KOPT-K1 (cell line): ENCODE results near the gene NHS.

Experiments
- H3K27ac ChIP-seq: fragments of 200-600 bp; sonication (generic); 2 replicates; pipeline ENCODE4 v1.5.1; 2016; ENCODE audit warnings: antibody characterized with exemption, mild to moderate bottlenecking, low read depth, low read length; ENCODE audit not compliant: poor library complexity, severe bottlenecking
- H3K36me3 ChIP-seq: fragments of 200-600 bp; sonication (generic); 2 replicates; pipeline ENCODE4 v1.5.1; 2017; ENCODE audit warnings: antibody characterized with exemption, mild to moderate bottlenecking, low read length, moderate library complexity; ENCODE audit not compliant: insufficient read depth
- H3K9me3 ChIP-seq: fragments of 200-600 bp; sonication (generic); 2 replicates; pipeline ENCODE4 v1.5.1; 2017; ENCODE audit warnings: antibody characterized with exemption, low read length, mild to moderate bottlenecking; ENCODE audit not compliant: insufficient read depth, poor library complexity, severe bottlenecking

Gene NHS

GRCh38 chrX:17669458-17669857 lies 294.5 kb downstream of the NHS start:
- Histone ChIP-seq H3K9me3 (no peaks in the 10 kb centered on the region), H3K27ac (no peak overlapping the region), H3K36me3 (no peaks in the 10 kb centered on the region)

- no peaks in the 10 kb centered on the region for H3K36me3 ChIP-seq
- no peak overlapping the region for H3K27ac ChIP-seq
- H3K9me3 ChIP-seq, result no peaks in the 10 kb centered on the region
These were observed 294.9 kb downstream of the NHS start for GRCh38 chrX:17669891-17670290.

GRCh38 chrX:17670874-17671273 lies 295.9 kb downstream of the NHS start:
- Histone ChIP-seq H3K9me3 (no peaks in the 10 kb centered on the region), H3K36me3 (no peaks in the 10 kb centered on the region), H3K27ac (no peak overlapping the region)

- no peaks in the 10 kb centered on the region for H3K9me3 ChIP-seq
- no peaks in the 10 kb centered on the region for H3K36me3 ChIP-seq
- H3K27ac ChIP-seq, result no peak overlapping the region
These were observed 299.6 kb downstream of the NHS start for GRCh38 chrX:17674601-17675000.

- Histone ChIP-seq H3K9me3 (no peaks in the 10 kb centered on the region), H3K36me3 (no peaks in the 10 kb centered on the region), H3K27ac (no peak overlapping the region)
These were observed 304.3 kb downstream of the NHS start for GRCh38 chrX:17679261-17679660.

- no peaks in the 10 kb centered on the region for H3K9me3 ChIP-seq
- H3K27ac ChIP-seq, result no peak overlapping the region
- H3K36me3 ChIP-seq, result no peaks in the 10 kb centered on the region
These were observed 304.8 kb downstream of the NHS start for GRCh38 chrX:17679820-17680219.

- Histone ChIP-seq H3K36me3 (no peaks in the 10 kb centered on the region), H3K9me3 (no peaks in the 10 kb centered on the region), H3K27ac (no peak overlapping the region)
These were observed 305.9 kb downstream of the NHS start for GRCh38 chrX:17680732-17681413.

- Histone ChIP-seq H3K9me3 (no peaks in the 10 kb centered on the region), H3K36me3 (no peaks in the 10 kb centered on the region), H3K27ac (no peak overlapping the region)
These were observed 307.3 kb downstream of the NHS start for GRCh38 chrX:17682259-17682658.

GRCh38 chrX:17685026-17685425 lies 310.0 kb downstream of the NHS start:
- Histone ChIP-seq H3K27ac (no peak overlapping the region), H3K9me3 (no peaks in the 10 kb centered on the region), H3K36me3 (no peaks in the 10 kb centered on the region)

GRCh38 chrX:17687648-17688047 lies 312.6 kb downstream of the NHS start:
- no peak overlapping the region for H3K27ac ChIP-seq
- no peaks in the 10 kb centered on the region for H3K36me3 ChIP-seq
- no peaks in the 10 kb centered on the region for H3K9me3 ChIP-seq

GRCh38 chrX:17689971-17690409 lies 315.0 kb downstream of the NHS start:
- H3K36me3 ChIP-seq, result no peaks in the 10 kb centered on the region
- H3K27ac ChIP-seq, result no peak overlapping the region
- H3K9me3 ChIP-seq, result no peaks in the 10 kb centered on the region

- H3K9me3 ChIP-seq, result no peaks in the 10 kb centered on the region
- no peaks in the 10 kb centered on the region for H3K36me3 ChIP-seq
- H3K27ac ChIP-seq, result no peak overlapping the region
These were observed 317.8 kb downstream of the NHS start for GRCh38 chrX:17692709-17693346.

- Histone ChIP-seq H3K36me3 (no peaks in the 10 kb centered on the region), H3K27ac (no peak overlapping the region), H3K9me3 (no peaks in the 10 kb centered on the region)
These were observed 322.2 kb downstream of the NHS start for GRCh38 chrX:17697191-17697590.

- Histone ChIP-seq H3K36me3 (no peaks in the 10 kb centered on the region), H3K9me3 (no peaks in the 10 kb centered on the region), H3K27ac (no peak overlapping the region)
These were observed 326.0 kb downstream of the NHS start for GRCh38 chrX:17700976-17701375.

- Histone ChIP-seq H3K27ac (no peak overlapping the region), H3K36me3 (no peaks in the 10 kb centered on the region)
These were observed 328.2 kb downstream of the NHS start for GRCh38 chrX:17703201-17703600.

GRCh38 chrX:17705211-17705610 lies 330.2 kb downstream of the NHS start:
- Histone ChIP-seq H3K27ac (no peak overlapping the region), H3K9me3 (no peaks in the 10 kb centered on the region), H3K36me3 (no peaks in the 10 kb centered on the region)

More at GRCh38 chrX:17703201-17703600, 328.2 kb downstream of the NHS start:
- no peaks in the 10 kb centered on the region for H3K9me3 ChIP-seq
